IMR-90 (cell line): Measurements from ENCODE around the gene THRB.

ENCODE experiments used
- BHLHE40 ChIP-seq: fragments of 150-350 bp; IDR thresholded peaks from 2 replicates; pipeline ENCODE4 v1.6.1; 2016; ENCODE audit warnings: mild to moderate bottlenecking, low read depth, low read length
- CTCF ChIP-seq: conservative IDR thresholded peaks from 2 replicates; pipeline ENCODE4 v1.5.1; 2012; ENCODE audit warnings: mild to moderate bottlenecking, low read depth, low read length, improper control_type of control experiment
- ELK1 ChIP-seq: fragments of 150-350 bp; IDR thresholded peaks from 2 replicates; pipeline ENCODE4 v1.6.1; 2016; ENCODE audit warnings: low read depth, mild to moderate bottlenecking, low read length, moderate library complexity, borderline replicate concordance
- FOS ChIP-seq: fragments of 150-350 bp; IDR thresholded peaks from 2 replicates; pipeline ENCODE4 v1.6.1; 2016; ENCODE audit warnings: low read depth, low read length
- MAFK ChIP-seq: IDR thresholded peaks from 2 replicates; pipeline ENCODE4 v1.6.1; 2012; ENCODE audit warnings: low read depth, low read length, improper control_type of control experiment
- POLR2A ChIP-seq: IDR thresholded peaks from 2 replicates; pipeline ENCODE4 v1.6.1; 2012; ENCODE audit warnings: mild to moderate bottlenecking, low read depth, low read length
- RCOR1 ChIP-seq: IDR thresholded peaks from 2 replicates; pipeline ENCODE4 v1.6.1; 2012; ENCODE audit warnings: mild to moderate bottlenecking, low read length, improper control_type of control experiment; ENCODE audit not compliant: insufficient replicate concordance
- SMC3 ChIP-seq: fragments of 150-350 bp; IDR thresholded peaks from 2 replicates; pipeline ENCODE4 v1.6.1; 2016; ENCODE audit warnings: low read depth, mild to moderate bottlenecking, antibody characterized with exemption, low read length, moderate library complexity

GRCh38 chr3:24240306-24240705 is 254.3 kb downstream of the THRB start:
- TF ChIP-seq POLR2A: no peak
- no peak for TF ChIP-seq CTCF
- no peak for TF ChIP-seq ELK1
- no peak for TF ChIP-seq RCOR1
- no peak for TF ChIP-seq SMC3
- TF ChIP-seq BHLHE40: no peak
- TF ChIP-seq MAFK: no peak
- TF ChIP-seq FOS: no peak
